ENCODE data around the gene GALNTL6. TPM values are rescaled to one million over a fixed set of nuclear protein-coding genes. Genes with fewer than 3 reads are reported as not detected.

The GALNTL6 gene
- total and polyA plus RNA-seq, 2 donors (not counting 3 experiments of a cell fraction or from before 2014, with no cell fraction given): not detected

GRCh38 chr4:172055498-172055897 is 242.3 kb downstream of the GALNTL6 start:
- Histone ChIP-seq H3K9me1 (replicated peaks; ENCODE audit: control insufficient read depth, extremely low read depth, insufficient read depth, low read length) (no peaks in the 10 kb centered on the region), H3K4me1 (ENCODE audit: control insufficient read depth, extremely low read depth, insufficient read depth, low read length) (no peaks in the 10 kb centered on the region), H3K27ac (ENCODE audit: insufficient read depth, low read depth, low read length) (no peak overlapping the region), H3K9me3 (replicated peaks; ENCODE audit: control insufficient read depth, insufficient read depth, low read length) (peaks cover 2% of the 10 kb centered on the region), H3K4me2 (ENCODE audit: insufficient read depth, low read length) (no peak overlapping the region), H4K20me1 (replicated peaks; ENCODE audit: control insufficient read depth, extremely low read depth, insufficient read depth, low read length) (no peaks in the 10 kb centered on the region), H3K36me3 (ENCODE audit: control insufficient read depth in 2 of 2, extremely low read depth in 1 of 2, insufficient read depth in 2 of 2, low read length in 2 of 2) (no peaks in the 10 kb centered on the region), H3K79me2 (ENCODE audit: control insufficient read depth, insufficient read depth, low read length) (no peaks in the 10 kb centered on the region), H2AFZ (ENCODE audit: low read depth, low read length) (no peak overlapping the region), H3K27me3 (ENCODE audit: control insufficient read depth in 2 of 2, insufficient read depth in 2 of 2, low read length in 2 of 2) (no peaks in the 10 kb centered on the region), H3K4me3 (replicated peaks in 1 of 3; ENCODE audit: insufficient read depth in 1 of 3, low read depth in 1 of 3, low read length in 3 of 3) (no peak overlapping the region), H3K9ac (replicated peaks; ENCODE audit: extremely low read depth, insufficient read depth, low read length) (no peak overlapping the region)
- DNase-seq (ENCODE audit: low read depth, low spot score): no peak
- no TSS peak for BruUV-seq (replicated peaks)
- FAIRE-seq: no peak
- ChIA-PET CTCF (no interaction called here), POLR2A (no interaction called here)
- dilution Hi-C loops (cut with MboI; ENCODE audit: extremely low pct_ligation_motif_present, low sequenced_read_pairs) (no loop called here), intact Hi-C loops (cut with micrococcal nuclease) (no loop called here)
- TF ChIP-seq GATA2 (IDR thresholded peaks at IDR 0.05; ENCODE audit: insufficient read depth, insufficient read length, low read depth, low read length) (no peak), POLR2A (IDR thresholded peaks at IDR 0.05; ENCODE audit: low read depth, low read length) (no peak), FOS (IDR thresholded peaks at IDR 0.05; ENCODE audit: borderline replicate concordance, insufficient read depth, low read length) (no peak), POLR2AphosphoS5 (IDR thresholded peaks at IDR 0.05; ENCODE audit: insufficient read depth, low read depth, low read length) (no peak), CTCF (IDR thresholded peaks at IDR 0.05; ENCODE audit: extremely low read depth in 1 of 2, insufficient read depth in 1 of 2, low read depth in 1 of 2, low read length in 2 of 2) (no peak)
- TF ChIP-seq, protein P1, sequence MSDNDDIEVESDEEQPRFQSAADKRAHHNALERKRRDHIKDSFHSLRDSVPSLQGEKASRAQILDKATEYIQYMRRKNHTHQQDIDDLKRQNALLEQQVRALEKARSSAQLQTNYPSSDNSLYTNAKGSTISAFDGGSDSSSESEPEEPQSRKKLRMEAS (IDR thresholded peaks at IDR 0.05; ENCODE audit: insufficient read depth, insufficient read length): no peak

- ChIA-PET POLR2A (no interaction called here), CTCF (no interaction called here)
Observed at GRCh38 chr4:172061204-172061603, 248.0 kb downstream of the GALNTL6 start.

More at GRCh38 chr4:172061204-172061603, 248.0 kb downstream of the GALNTL6 start:
- Histone ChIP-seq H3K4me3 (replicated peaks in 1 of 3; ENCODE audit: insufficient read depth in 1 of 3, low read depth in 1 of 3, low read length in 3 of 3) (no peak overlapping the region), H3K4me1 (ENCODE audit: control insufficient read depth, extremely low read depth, insufficient read depth, low read length) (no peaks in the 10 kb centered on the region), H4K20me1 (replicated peaks; ENCODE audit: control insufficient read depth, extremely low read depth, insufficient read depth, low read length) (no peaks in the 10 kb centered on the region), H3K27me3 (ENCODE audit: control insufficient read depth in 2 of 2, insufficient read depth in 2 of 2, low read length in 2 of 2) (no peaks in the 10 kb centered on the region), H3K4me2 (ENCODE audit: insufficient read depth, low read length) (no peak overlapping the region), H3K9me1 (replicated peaks; ENCODE audit: control insufficient read depth, extremely low read depth, insufficient read depth, low read length) (no peaks in the 10 kb centered on the region), H3K9ac (replicated peaks; ENCODE audit: extremely low read depth, insufficient read depth, low read length) (no peak overlapping the region), H2AFZ (ENCODE audit: low read depth, low read length) (no peak overlapping the region), H3K27ac (ENCODE audit: insufficient read depth, low read depth, low read length) (no peak overlapping the region), H3K36me3 (ENCODE audit: control insufficient read depth in 2 of 2, extremely low read depth in 1 of 2, insufficient read depth in 2 of 2, low read length in 2 of 2) (no peaks in the 10 kb centered on the region), H3K9me3 (replicated peaks; ENCODE audit: control insufficient read depth, insufficient read depth, low read length) (peaks cover 2% of the 10 kb centered on the region), H3K79me2 (ENCODE audit: control insufficient read depth, insufficient read depth, low read length) (no peaks in the 10 kb centered on the region)
- FAIRE-seq: no peak
- no TSS peak for BruUV-seq (replicated peaks)
- no peak for DNase-seq (ENCODE audit: low read depth, low spot score)
- TF ChIP-seq POLR2A (IDR thresholded peaks at IDR 0.05; ENCODE audit: low read depth, low read length): no peak
- no peak for TF ChIP-seq MYC (IDR thresholded peaks at IDR 0.05; ENCODE audit: low read depth, low read length)
- no peak for TF ChIP-seq POLR2AphosphoS5 (IDR thresholded peaks at IDR 0.05; ENCODE audit: insufficient read depth, low read depth, low read length)
- dilution Hi-C loops (cut with MboI; ENCODE audit: extremely low pct_ligation_motif_present, low sequenced_read_pairs): no loop called here
- intact Hi-C loops (cut with micrococcal nuclease): no loop called here

Data from endothelial cell of umbilical vein (primary cell).